ENCODE results near the gene SUSD1.

Gene SUSD1

DNA sequence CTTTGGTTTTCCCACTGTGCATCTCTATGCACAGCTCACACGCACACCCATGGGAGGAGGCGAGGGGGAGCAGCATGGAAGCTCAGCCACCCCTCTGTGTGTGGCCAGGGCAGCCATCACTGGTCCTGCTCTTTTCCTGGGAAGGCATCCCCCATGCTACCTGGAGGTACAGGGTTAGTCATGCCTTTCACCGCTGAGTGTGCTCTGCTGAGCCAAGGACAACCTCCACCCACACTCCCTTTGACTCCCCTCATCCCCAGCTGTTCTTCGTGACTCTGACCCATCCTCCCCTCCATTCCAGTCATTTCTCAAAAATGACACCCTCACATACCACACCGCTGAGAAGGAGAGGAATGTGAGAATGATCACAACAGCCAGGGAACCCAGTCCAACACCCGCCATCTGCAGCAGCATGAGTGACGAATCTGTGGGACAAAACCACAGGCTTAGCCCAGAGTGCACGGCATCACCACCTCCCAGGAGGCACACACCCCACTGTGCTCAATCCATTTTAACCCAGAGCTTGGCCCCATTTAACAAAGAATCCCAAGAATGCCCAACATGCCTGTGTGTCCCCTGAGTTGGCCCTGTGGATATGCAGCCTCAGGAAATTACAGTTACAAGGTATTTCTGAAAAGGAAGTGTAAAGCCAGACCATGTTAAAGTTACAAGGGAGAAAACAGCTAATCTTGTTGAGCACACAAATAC is 133.4 kb downstream of the SUSD1 start:
- DNase-seq (ENCODE audit: low read depth), result peak; percentile 99

DNA sequence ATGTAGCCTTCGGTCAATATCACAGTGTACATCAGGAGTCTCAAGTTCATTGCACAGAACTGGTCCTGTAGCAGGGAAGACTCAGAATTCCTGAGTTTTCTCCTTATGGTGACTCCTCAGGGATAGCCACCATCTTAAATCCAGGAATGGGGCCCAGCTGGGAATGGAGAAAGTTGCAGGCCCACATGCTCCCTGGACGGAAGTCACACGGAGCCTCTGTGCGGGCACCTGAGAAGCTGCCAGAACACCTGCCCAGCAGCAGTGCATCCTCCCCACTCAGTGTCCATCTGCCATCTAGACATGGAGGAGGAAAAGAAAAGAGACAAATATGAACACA is 133.9 kb downstream of the SUSD1 start:
- DNase-seq (ENCODE audit: low read depth), result no peak

DNA sequence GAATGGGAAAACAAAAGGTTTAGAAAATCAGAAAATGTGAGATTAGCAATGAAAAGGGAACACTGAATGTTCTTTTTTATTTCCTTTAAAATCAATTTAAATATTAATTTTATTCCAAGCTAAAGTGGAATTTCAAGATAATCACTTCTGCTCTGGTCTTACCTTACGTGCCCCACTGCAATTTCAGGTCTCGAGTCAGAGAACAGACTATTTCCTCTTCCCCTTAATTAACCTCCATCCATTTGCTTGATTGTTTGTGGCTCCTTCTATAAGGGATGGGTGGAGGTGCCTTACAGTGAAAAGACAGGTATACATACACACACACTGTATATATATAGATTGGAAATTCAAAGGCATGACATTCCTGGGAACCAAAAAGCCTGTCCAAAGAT is 137.1 kb downstream of the SUSD1 start:
- DNase-seq (ENCODE audit: low read depth), result no peak

DNA sequence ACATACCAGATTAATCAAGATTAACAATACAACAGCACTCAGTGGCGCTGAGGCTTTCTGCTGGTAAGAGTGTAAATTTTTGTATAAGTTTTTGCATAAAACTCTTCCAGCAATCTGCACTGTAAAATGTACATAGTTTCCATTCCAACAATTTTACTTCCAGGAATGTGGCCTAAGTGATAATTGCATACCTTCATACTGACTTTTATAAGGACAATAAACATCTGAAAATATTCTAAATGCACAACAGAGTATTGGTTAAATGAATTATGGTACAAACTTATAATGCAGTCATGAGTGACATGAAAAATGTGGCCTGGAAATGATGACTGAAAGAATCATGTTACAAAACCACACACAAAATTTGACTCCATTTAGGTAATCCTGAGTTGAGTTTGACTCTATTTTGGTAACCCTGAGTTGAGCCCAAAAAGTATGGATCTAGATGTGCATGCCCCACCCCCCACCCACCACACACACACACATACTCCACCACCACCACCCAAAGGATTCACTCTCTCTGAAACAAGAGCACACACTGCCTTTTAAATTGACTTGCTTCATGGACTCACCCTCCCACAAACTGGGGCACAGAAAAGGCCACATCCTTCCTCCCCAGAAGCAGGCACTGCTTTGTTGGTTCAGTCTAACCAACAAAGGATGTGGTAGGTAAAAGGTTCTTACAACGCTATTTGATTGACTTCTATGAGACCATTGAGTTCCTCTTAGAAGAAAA is 137.6 kb downstream of the SUSD1 start:
- DNase-seq (ENCODE audit: low read depth), result peak; percentile 11

DNA sequence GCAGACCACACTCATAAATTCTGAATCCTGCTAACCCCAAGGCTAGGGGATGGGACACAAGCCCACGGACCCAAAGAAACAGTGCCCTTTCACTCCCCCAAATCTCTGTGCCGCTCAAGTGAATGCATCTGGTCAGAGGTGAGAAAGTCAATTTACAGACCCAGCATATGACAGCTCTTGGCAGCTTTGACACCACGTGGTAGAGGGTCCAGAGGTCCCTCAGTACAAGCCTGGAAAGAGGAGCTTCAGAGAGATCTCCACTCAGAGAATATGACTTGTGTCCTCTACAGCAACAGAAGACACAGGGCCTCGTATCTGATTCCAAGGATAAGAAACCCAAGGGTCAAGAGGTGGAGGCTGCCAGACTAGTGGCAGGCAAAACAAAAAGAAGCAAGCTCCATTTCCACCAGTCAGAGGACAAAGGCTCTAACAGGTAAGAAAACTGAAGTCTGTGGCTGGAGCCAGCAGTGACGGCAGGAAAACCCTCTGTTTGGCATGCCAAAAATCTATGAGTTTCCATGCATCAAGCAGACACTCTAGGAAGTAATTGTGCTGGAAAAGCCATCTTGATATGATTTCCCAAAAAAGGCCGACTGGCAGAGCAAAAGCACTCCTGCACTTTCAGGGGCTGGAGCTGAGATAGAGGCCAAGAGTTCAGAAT is 139.8 kb downstream of the SUSD1 start:
- no peak for DNase-seq (ENCODE audit: low read depth)

DNA sequence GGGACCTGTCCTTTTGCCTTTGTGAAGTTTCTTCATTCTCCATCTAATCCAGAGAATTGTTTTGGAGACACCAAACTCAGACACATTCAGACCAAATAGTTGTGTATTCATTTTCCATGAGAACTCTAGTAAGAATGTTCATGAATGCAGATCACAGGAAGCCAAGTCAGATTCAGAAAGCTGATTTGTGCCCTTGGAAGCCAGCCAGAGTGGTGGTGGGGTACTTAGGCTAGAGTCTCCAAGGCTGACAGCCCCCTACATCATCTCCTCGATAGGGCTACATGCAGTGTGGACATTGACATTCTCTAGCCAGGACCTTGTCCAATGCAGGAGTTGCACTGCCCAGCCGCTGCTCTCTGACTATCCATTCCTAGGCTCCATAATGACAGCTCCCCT is 140.9 kb downstream of the SUSD1 start:
- no peak for DNase-seq (ENCODE audit: low read depth)

DNA sequence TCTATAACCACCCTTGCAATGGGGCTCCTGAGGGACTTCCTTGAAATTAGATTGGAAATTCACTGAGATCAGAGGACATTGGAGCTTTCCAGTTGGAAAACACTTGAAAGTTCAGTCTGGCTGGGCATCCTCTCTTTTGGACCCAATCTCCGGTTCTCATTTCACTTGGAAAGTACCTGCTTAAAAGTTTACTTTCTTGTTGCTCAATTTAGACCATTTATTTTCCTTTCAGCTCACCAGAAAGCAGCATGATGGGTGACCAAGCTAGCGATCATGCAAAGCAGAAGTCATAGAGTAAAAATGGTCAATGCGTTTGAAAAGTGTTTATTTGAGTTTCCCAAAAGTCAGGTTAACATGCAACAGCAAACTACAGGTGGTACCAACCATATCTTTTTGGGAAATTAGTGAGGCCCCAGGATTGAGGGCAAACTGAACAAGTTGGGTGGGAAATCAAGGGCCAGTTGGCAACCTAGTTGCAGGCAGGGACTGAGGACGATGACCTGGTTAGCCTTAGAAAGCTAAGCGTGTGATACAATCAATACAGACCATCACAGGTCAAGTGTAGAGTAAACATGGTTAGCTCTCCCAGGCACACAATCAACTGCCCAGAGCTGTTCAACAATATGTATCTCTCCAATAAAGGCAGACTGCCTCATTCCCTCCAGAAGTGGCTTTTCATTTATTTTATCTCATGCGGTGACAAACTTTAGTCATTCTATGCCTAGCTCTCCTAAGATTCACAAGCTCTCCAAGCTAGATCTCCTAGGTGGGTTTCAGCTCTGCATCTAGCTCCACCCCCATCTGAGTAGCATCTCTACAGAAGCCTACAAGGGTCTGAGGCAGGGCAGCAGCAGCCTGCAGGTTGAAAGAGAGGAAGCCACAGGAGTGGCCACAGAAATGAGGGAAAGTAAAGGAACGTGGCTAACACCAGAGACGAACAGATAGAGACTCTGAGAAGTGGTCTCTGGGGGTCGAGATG is 141.6 kb downstream of the SUSD1 start:
- no peak for DNase-seq (ENCODE audit: low read depth)

DNA sequence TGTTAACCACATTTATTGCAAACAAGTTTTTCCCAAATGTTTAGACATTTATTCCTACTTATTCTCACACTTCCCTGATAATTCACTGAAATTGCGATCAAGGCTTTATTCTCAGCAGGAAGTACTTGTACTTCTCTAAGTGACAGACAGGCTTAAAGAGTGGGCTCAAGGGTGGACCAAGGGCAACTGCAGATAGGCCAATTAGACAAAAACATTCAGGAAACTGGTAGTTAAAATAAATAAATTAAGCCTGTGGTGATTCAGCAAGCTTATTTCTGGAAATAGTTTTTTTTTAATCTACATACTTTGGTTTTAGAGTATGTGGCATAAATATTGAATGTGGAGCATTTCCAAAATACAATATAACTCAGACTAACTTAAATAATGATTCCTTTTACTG is 142.4 kb downstream of the SUSD1 start:
- peak; percentile 26 for DNase-seq (ENCODE audit: low read depth)

DNA sequence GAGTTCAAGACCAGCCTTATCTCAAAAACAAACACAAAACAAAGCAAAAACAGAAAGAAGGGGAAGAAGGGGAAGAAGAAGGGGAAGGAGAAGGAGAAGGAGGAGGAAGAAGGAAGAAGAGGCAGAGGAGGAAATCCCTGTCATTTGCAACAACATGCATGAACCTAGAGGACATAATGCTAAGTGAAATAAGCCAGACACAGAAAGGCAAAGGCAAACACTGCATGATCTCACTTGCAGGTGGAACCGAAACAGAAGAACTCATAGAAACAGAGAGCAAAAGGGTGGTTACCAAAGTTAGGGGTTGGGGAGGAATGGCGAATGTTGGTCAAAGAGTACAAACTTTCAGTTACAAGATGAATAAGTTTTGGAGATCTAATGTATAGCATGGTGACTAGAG is 143.1 kb downstream of the SUSD1 start:
- no peak for DNase-seq (ENCODE audit: low read depth)

DNA sequence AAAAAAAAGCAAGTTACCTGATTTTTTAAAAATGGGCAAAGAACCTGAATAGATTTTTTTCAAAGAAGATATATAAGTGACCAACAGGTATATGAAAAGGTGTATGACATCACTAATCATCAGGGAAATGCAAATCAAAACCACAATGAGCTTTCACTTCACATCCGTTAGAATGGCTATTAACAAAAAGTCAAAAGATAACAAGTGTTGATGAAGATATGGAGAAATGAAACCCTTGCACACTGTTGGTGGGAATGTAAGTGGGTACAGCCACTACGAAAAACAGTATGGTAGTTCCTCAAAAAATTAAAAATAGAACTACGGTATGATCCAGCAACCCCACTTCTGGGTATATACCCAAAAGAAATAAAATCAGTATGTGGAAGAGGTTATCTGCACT is 143.7 kb downstream of the SUSD1 start:
- DNase-seq (ENCODE audit: low read depth), result no peak

DNA sequence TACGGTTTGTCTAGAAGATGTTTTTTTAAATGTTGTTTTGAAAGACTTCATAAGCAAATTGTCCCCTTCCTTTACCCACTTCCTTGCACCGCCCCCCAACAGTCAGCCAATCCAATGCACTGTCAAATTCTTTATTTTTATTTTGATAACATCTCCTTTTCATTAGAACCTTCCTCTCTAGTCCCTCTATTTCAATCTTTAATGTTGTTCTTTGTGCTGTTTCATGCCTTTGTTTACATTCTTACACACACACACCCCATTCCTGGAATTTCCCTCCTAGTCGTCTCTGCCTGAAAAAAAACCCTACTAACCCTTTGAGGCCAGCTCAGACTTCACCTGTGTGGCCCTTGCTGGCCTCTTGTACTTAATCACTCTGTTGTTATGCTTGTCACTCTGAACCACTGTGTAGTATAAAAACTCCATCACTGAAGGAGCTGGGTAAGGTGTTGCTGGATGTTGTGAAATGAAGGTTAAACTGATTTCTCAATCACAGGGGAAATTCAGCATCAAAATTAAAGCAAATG is 145.1 kb downstream of the SUSD1 start:
- peak; percentile 61 for DNase-seq (ENCODE audit: low read depth)

DNA sequence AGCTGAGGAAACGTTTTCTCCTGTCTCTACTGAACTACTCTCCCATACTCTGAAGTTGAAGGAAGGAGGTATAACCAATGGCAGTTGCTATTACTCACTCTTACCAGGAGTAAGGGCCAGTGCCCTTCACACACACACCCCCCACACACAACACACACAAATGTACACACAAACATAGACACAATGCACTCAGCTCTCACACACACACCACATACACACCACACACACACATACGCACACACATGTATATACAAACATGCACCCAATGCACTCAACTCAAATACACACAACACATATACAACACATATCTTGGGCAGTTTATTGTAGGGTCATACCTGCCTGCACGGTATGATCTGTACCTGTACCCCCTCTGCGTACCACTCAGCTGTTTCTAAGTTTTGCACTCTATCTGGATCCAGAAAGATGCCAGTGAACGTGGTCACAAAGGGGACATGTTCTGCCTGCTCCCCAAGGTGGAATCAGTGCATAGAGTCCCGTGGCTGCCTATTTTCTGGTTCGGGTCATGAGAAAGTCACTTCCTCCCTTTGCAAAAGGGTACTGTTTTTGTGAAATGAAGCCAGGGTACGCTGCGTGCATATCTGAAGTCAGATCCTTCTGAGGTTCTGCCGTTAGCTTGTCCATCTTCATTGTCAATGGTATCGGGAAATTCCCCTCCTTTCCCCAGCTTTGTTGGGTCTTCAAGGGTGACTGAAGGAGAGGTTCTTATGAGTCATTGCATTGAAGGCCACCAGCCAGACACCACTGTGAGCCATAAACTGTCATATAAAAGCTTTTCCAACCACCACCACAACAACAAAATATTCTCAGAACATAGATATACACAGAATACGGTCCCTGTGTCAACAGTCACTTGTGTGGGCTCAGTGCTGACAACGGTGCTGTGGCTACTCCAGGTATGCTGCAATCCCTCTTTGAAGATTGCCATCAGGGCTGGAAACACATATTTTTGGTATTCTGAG is 146.6 kb downstream of the SUSD1 start:
- DNase-seq (ENCODE audit: low read depth), result no peak

DNA sequence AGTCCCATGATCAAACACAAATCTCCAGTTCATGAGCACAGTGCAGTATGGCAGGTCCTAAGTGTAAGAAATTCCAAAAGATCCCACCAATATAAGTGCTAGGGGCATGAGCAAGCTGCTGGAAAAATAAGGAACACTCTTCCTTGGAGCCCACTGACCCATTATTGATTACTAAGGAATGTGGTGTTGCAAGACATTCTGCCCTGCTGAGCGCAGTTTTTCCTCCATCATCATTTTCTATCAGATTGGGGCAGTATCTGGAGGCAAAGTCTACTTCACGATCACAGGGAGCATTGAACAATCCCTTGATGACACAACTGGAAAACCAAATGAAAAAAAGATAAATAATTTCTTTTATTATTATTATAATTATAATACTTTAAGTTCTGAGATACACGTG is 149.2 kb downstream of the SUSD1 start:
- DNase-seq (ENCODE audit: low read depth), result no peak

DNA sequence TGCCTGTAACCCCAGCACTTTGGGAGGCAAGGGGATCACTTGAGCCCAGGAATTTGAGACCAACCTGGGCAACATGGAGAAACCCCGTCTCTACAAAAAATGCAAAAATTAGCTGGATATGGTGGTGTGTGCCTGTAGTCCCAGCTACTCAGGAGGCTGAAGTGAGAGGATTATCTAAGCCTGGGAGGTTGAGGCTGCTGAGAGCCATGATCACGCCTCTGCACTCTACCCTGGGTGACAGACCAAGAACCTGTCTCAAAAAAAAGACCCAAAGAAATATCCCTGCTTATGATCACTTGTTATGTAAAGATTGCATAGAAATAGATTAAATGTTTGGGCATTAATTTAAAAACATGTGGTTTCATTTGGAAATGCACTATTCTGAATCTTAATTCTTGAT is 153.4 kb downstream of the SUSD1 start:
- DNase-seq (ENCODE audit: low read depth), result no peak

DNA sequence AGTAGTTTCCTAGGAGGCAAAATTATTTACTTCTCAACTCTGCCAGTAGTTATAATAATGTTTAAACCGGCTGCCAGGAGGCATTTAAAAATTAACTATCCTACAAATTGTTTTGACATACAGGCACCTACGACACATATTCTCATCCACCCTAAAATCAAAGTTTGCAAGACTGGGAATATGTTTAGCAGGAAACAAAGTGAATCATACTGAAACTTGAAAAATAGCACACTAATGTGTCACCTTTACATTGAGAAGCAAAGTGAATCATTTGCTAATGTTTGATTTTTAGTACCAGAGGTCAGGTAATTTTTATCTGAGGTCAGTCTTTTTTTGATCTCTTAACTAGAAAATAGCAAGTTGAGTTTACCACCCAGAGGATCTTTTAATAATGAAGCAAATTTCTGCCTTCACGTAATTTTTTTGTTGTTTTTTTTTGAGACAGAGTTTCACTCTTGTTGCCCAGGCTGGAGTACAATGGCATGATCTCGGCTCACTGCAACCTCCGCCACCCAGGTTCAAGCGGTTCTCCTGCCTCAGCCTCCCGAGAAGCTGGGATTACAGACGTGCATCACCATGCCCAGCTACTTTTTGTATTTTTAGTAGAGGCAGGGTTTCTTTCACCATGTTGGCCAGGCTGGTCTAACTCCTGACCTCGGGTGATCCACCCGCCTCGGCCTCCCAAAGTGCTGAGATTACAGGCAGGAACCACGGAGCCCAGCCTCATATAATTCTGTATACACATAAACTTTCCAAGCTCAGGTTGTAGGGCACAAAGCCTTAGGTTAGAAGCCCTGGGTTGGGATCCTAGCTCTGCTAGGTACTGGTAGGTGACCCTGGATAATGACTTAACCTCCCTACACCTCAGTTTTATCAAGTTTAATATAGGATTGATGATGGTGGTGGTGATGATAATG is 154.2 kb downstream of the SUSD1 start:
- DNase-seq (ENCODE audit: low read depth), result peak; percentile 60

DNA sequence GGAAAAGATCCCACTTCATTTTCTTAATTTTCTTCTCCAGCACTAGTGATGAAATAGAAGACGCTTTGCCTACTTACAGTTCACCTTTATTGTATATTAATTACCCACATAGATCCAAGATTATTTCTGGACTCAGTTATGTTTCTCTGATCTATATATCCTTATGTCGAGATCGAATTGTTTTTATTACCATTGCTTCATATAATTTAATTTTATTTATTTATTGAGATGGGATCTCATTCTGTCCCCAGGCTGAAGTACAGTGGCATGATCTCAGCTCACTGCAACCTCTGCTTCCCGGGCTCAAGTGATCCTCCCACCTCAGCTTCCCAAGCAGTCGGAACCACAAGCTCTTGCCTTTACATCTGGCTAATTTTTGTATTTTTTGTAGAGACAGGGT is 157.2 kb downstream of the SUSD1 start:
- DNase-seq (ENCODE audit: low read depth), result no peak

DNA sequence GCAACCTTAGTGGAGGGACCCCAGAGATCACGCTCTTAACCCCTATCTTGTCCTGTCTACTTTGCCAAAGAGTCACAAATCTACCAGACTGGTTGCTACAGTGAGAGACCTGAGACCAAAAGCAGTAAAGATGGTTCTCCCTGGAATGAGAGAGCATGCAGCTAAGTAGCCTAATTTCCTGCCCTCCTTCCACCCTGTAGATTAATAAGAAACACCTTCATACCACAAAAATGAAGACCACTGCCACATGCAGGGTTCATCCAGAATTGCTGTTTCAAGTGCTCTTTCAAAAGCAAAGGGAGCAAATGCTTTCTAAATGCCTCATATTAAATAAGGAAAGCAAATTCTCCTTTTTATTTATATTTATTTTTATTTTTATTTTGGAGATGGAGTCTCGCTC is 159.4 kb downstream of the SUSD1 start:
- DNase-seq (ENCODE audit: low read depth), result no peak

DNA sequence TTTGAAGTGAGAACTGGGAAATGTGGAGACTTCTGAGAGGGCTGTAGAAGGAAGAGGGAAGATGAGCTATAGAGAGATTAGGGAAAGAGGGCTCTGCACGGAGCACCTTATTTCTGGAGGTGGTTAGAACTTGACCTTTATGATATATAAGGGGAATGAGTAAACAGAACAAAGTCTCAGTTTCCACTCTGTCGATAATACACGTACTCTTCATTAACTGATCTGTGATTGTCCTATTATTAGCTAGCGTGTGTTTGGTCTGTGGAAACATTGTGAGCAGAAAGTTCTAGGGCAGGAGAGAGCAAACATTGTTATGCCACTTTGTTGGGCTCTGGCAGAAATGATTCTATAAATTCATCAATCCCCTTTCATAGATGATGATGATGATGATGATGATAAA is 159.9 kb downstream of the SUSD1 start:
- DNase-seq (ENCODE audit: low read depth), result no peak

DNA sequence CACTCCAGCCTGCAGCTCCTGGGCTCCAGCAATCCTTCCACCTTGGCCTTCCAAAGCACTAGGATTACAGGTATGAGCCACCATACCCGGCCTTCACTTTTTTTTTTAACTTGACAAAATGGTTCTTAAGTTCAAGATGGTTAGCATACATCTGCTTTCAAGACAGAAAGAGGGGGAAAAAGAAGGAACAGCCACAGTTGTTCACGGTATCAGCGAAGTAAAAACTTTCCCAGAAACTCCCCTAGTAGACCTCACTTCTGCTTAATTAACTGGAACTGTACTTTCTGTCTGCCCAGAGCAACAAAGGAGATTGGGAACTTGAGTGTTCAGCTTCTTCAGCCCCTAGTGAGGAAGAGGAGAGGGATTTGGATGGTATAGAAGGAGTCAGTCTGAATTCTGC is 161.8 kb downstream of the SUSD1 start:
- DNase-seq (ENCODE audit: low read depth), result no peak
